GM18867 (cell line): ENCODE data around the gene PSD.
A peak's percentile ranks its signal among the peaks of the same experiment; 100 is the strongest.

Source experiments
- ATAC-seq: cut with Tn5 transposase; IDR thresholded peaks from one replicate; pipeline ENCODE4 v1.9.1; 2021; ENCODE audit warnings: mild to moderate bottlenecking, moderate library complexity; ENCODE audit not compliant: unreplicated experiment

PSD gene

GRCh38 chr10:102394079-102394800 lies 24.3 kb downstream of the PSD start:
- ATAC-seq = peak; percentile 82

GRCh38 chr10:102393411-102394078 lies 25.0 kb downstream of the PSD start:
- ATAC-seq = no peak

GRCh38 chr10:102392306-102392705 lies 26.3 kb downstream of the PSD start:
- ATAC-seq = no peak

GRCh38 chr10:102389894-102390293 lies 28.7 kb downstream of the PSD start:
- no peak for ATAC-seq

GRCh38 chr10:102384606-102385429 lies 33.8 kb downstream of the PSD start:
- ATAC-seq = no peak

GRCh38 chr10:102384053-102384452 lies 34.5 kb downstream of the PSD start:
- ATAC-seq = no peak

GRCh38 chr10:102382871-102383270 lies 35.7 kb downstream of the PSD start:
- ATAC-seq = no peak

- no peak for ATAC-seq
Measured at GRCh38 chr10:102381983-102382382, 36.6 kb downstream of the PSD start.

GRCh38 chr10:102379383-102379782 lies 39.2 kb downstream of the PSD start:
- ATAC-seq = no peak

- ATAC-seq = no peak
Measured at GRCh38 chr10:102376901-102377300, 41.7 kb downstream of the PSD start.

- no peak for ATAC-seq
Measured at GRCh38 chr10:102375867-102376266, 42.7 kb downstream of the PSD start.

GRCh38 chr10:102375250-102375649 lies 43.3 kb downstream of the PSD start:
- ATAC-seq = no peak

- ATAC-seq = no peak
Measured at GRCh38 chr10:102371295-102371694, 47.3 kb downstream of the PSD start.

GRCh38 chr10:102368077-102368476 lies 50.5 kb downstream of the PSD start:
- no peak for ATAC-seq

GRCh38 chr10:102367441-102367840 lies 51.1 kb downstream of the PSD start:
- ATAC-seq = no peak

GRCh38 chr10:102358712-102359382 lies 59.7 kb downstream of the PSD start:
- no peak for ATAC-seq

GRCh38 chr10:102354451-102354850 lies 64.1 kb downstream of the PSD start:
- no peak for ATAC-seq
